CD1c-positive myeloid dendritic cell (primary cell): Measurements from ENCODE around the gene EPS8L3.
"Not testable (repeated sequence)": the region's sequence is repeated elsewhere in the genome, so short reads cannot be mapped to it uniquely, and the experiment has no call there.

ENCODE experiments used
- DNase-seq: peaks from one replicate; pipeline ENCODE4 v3.0.0-alpha.2; 2016; ENCODE audit errors: extremely low spot score

Gene EPS8L3

DNA sequence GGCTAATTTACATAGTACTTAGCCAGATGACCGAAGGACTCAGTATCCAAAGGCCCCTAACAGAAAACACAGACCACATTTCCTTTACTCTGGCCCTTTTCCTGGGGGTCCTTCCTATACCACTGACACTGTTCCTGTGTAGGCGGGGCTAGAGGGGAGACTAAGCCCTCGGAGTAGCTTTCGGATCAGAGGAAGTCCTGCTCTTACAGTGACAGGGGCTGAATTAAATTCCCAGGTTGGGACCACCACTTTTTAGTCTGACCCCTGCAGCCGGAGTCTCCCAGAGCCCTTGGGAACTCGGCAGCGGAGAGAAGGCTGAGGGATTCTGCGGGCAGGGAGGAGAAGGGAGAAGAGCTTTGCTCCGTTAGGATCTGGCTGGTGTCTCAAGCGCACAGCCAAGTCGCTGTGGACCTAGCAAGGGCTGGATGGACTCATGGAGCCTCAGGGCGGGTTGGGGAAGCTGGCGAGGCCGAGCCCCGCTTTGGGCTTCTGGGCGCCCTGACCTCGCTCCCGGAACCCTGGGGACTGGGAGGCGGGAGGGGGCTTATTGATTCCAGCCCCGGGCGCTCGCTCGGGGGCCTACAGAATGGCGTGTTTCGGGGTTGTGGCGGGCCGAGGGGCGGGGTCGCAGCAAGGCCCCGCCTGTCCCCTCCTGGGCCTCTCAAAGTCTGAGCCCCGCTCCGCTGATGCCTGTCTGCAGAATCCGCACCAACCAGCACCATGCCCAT is 52.0 kb downstream of the EPS8L3 start, which contains the start of gene GSTM5:
Gene GSTM5 (plus strand): TSS at position 659 of the 728 bp plus-strand sequence. CDS start 62 bp downstream, at position 721.
- DNase-seq = not testable (repeated sequence)

DNA sequence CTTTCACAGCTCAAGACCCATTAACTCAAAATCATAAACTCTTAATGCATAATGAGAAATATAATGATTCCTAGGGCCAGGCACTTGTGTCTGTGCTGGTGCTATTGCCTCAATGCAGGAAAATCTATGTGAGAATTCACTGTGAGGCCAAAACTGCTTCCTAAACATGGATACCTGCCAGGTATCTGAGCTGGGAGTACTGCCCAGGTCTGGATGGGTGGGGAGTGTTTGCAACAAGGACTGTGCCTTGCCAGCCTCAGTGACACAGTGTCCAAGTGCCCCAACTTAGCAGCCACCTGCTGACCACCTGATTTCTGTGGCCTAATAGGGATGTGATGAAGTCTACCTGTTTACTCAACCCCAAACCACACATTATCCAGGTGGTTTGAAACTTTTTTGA is 53.9 kb downstream of the EPS8L3 start:
- DNase-seq = not testable (repeated sequence)

DNA sequence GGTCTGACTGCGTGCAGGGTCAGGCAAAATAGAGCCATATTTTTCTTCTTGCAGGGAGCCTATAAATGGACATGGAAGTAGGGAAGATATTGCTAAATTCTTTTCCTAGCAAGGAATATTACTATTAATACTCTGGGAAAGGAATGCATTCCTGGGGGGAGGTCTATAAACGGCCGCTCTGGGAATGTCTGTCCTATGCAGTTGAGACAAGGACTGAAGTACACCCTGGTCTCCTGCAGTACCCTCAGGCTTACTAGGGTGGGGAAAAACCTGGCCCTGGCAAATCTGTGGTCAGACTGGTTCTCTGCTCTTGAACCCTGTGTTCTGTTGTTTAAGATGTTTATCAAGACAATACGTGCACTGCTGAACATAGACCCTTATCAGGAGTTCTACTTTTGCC is 54.8 kb downstream of the EPS8L3 start:
- DNase-seq = not testable (repeated sequence)

DNA sequence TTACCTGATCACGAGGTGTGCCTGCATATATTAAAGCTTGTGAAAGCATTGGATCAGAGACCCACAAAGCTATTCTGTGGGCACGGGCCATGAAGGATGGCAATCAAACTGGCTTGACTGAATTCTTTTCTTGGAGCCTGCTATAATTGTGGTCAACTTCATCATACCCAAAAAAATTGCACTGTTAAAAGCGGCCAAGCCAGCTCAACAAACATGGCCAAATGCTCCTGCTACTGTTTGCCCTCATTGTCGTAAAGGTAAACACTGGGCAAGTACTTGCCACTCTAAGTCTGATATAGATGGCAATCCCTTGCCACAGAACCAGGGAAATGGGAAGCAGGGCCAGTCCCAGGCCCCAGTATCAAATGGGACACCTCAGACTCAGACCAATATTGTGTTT is 58.3 kb downstream of the EPS8L3 start:
- no peak for DNase-seq

DNA sequence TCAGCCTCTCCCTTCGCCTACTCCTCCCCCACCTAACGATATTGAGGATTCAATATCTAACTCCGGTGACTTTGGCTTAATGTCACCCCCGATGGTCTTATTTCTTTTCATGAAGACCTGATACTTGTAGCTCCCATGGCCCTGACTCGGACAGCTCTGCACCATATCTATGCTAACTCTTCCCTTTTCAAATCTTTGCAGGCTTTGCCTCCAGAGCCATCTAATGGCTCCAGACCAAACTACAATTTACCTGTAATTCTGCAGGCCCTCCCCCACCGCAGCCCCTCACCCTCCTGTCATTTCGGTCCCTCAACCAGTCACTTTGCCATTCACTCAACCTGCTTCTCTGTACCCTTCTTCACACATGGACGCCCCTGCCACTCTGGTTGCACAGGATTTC is 59.5 kb downstream of the EPS8L3 start:
- DNase-seq = no peak

DNA sequence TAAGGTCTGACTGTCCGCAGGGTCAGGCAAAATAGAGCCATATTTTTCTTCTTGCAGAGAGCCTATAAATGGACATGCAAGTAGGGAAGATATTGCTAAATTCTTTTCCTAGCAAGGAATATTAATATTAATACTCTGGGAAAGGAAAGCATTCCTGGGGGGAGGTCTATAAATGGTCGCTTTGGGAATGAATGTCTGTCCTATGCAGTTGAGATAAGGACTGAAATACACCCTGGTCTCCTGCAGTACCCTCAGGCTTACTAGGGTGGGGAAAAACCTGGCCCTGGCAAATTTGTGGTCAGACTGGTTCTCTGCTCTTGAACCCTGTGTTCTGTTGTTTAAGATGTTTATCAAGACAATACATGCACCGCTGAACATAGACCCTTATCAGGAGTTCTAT is 60.8 kb downstream of the EPS8L3 start:
- DNase-seq = not testable (repeated sequence)
